OCI-LY7 (cell line): ENCODE measurements around the gene PCNX1. TPM values are rescaled to one million over a fixed set of nuclear protein-coding genes. Genes with fewer than 3 reads are reported as not detected.

Experiments
- BruUV-seq: library from RNA; stranded (reverse); fragments of 400-500 nt; replicated peaks from 2 replicates; lab custom pipeline; 2021; lab: Mats Ljungman, UMichigan
- CTCF ChIA-PET: fragments of 300-600 bp; sonication (Branson Sonifier 250); formaldehyde crosslinking; loops from one replicate; lab custom pipeline; 2022; ENCODE audit warnings: antibody characterized with exemption; ENCODE audit not compliant: unreplicated experiment; lab: Charles Lee
- POLR2A ChIA-PET: fragments of 300-600 bp; sonication (Branson Sonifier 250); formaldehyde crosslinking; loops from one replicate; lab custom pipeline; 2022; ENCODE audit warnings: antibody characterized with exemption; lab: Charles Lee
- DNase-seq: peaks from one replicate; pipeline ENCODE4 v3.0.0-alpha.2; 2015; ENCODE audit warnings: low spot score
- H2AFZ ChIP-seq: fragments of 200-600 bp; sonication (generic), shearing (Covaris generic); 2 replicates; pipeline ENCODE4 v1.6.1; 2014; ENCODE audit warnings: mild to moderate bottlenecking, antibody characterized with exemption, low read length, moderate library complexity
- H3K27ac ChIP-seq: fragments of 200-600 bp; sonication (generic); 2 replicates; pipeline ENCODE4 v1.5.1; 2014; ENCODE audit warnings: mixed run types, low read depth, mild to moderate bottlenecking, moderate library complexity, low read length, inconsistent platforms; ENCODE audit not compliant: poor library complexity, severe bottlenecking
- H3K36me3 ChIP-seq: fragments of 200-600 bp; sonication (generic); 2 replicates; pipeline ENCODE4 v1.6.1; 2014; ENCODE audit warnings: mild to moderate bottlenecking, antibody characterized with exemption, low read length, moderate library complexity, mixed read lengths; ENCODE audit not compliant: insufficient read depth
- H3K4me1 ChIP-seq: fragments of 200-600 bp; sonication (generic); 2 replicates; pipeline ENCODE4 v1.5.1; 2014; ENCODE audit warnings: mild to moderate bottlenecking, low read length; ENCODE audit not compliant: insufficient read depth, poor library complexity, severe bottlenecking
- H3K4me2 ChIP-seq: fragments of 200-600 bp; sonication (generic); 2 replicates; pipeline ENCODE4 v1.6.1; 2014; ENCODE audit warnings: mild to moderate bottlenecking, low read length
- H3K4me3 ChIP-seq: fragments of 200-600 bp; sonication (generic); 2 replicates; pipeline ENCODE4 v1.5.1; 2014; ENCODE audit warnings: mild to moderate bottlenecking, low read depth, low read length; ENCODE audit not compliant: poor library complexity, severe bottlenecking
- H3K79me2 ChIP-seq: fragments of 200-600 bp; sonication (generic); 2 replicates; pipeline ENCODE4 v1.6.1; 2016; ENCODE audit warnings: low read depth, mild to moderate bottlenecking, low read length, moderate library complexity, mixed read lengths; ENCODE audit not compliant: insufficient read depth
- H3K9me2 ChIP-seq: fragments of 200-600 bp; sonication (generic); 2 replicates; pipeline ENCODE4 v1.6.1; 2016; ENCODE audit warnings: mild to moderate bottlenecking, low read length, mixed read lengths; ENCODE audit not compliant: insufficient read depth
- H3K9me3 ChIP-seq: fragments of 200-600 bp; sonication (generic); 2 replicates; pipeline ENCODE4 v1.6.1; 2014; ENCODE audit warnings: mild to moderate bottlenecking, mixed run types, low read length, mixed read lengths
- H4K20me1 ChIP-seq: fragments of 200-600 bp; sonication (generic); 2 replicates; pipeline ENCODE4 v1.6.1; 2014; ENCODE audit warnings: mild to moderate bottlenecking, antibody characterized with exemption, low read length, moderate library complexity, mixed read lengths; ENCODE audit not compliant: insufficient read depth
- EZH2phosphoT487 ChIP-seq: fragments of 200-600 bp; sonication (generic); IDR thresholded peaks from 2 replicates; pipeline ENCODE4 v1.6.1; 2018; ENCODE audit warnings: low read depth, borderline replicate concordance, mild to moderate bottlenecking, mixed run types, antibody characterized with exemption, low read length, moderate library complexity, mixed read lengths
- intact Hi-C: fragments of 100-400 bp; cut with micrococcal nuclease; formaldehyde crosslinking; loops from one replicate; pipeline ENCODE4 v1.10.0; 2022; ENCODE audit not compliant: unreplicated experiment
- total RNA-seq, 2 experiments: library from RNA; depleted of rRNA in 1 of 2; stranded (reverse); fragments of >200 nt in 1 of 2; shearing (Covaris generic) in 1 of 2; gene quantifications; 2 replicates each; pipeline ENCODE4 v1.2.3, GENCODE V29; 2014 to 2022
- TF ChIP-seq, protein P1 (sequence below): fragments of 200-600 bp; sonication (generic); conservative IDR thresholded peaks from 2 replicates; pipeline ENCODE4 v1.5.1; 2014; ENCODE audit warnings: mild to moderate bottlenecking, antibody characterized with exemption, low read length, moderate library complexity, mixed read lengths

PCNX1 gene
- total RNA-seq, 2 experiments from 2014 or later, result 27.7 to 33.5 TPM

DNA sequence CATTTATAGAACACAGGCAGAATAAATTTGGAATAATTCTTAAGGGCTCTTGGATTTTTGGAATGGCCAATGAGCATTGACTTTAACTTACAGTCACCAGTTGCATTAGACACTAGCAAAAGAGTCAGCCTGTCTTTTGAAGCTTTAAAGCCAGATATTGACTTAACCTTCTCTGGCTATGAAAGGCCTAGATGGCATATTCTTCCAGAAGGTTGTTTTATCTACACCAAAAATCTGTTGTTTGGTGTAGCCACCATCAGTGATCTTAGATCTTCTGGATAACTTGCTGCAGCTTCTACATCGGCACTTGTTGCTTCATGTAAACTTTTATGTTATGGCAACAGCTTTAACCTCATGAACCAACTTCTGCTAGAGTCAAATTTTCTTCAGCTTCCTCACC lies 10.4 kb downstream of the PCNX1 start:
- DNase-seq, result no peak
- peaks cover 2% of the 10 kb centered on the region for H3K4me1 ChIP-seq
- BruUV-seq, result no TSS peak
- intact Hi-C loops, result no loop called here
- no peak for TF ChIP-seq EZH2phosphoT487
- TF ChIP-seq, protein P1, sequence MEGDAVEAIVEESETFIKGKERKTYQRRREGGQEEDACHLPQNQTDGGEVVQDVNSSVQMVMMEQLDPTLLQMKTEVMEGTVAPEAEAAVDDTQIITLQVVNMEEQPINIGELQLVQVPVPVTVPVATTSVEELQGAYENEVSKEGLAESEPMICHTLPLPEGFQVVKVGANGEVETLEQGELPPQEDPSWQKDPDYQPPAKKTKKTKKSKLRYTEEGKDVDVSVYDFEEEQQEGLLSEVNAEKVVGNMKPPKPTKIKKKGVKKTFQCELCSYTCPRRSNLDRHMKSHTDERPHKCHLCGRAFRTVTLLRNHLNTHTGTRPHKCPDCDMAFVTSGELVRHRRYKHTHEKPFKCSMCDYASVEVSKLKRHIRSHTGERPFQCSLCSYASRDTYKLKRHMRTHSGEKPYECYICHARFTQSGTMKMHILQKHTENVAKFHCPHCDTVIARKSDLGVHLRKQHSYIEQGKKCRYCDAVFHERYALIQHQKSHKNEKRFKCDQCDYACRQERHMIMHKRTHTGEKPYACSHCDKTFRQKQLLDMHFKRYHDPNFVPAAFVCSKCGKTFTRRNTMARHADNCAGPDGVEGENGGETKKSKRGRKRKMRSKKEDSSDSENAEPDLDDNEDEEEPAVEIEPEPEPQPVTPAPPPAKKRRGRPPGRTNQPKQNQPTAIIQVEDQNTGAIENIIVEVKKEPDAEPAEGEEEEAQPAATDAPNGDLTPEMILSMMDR, result no peak
- ChIA-PET POLR2A (interaction anchor here (0.6 to 0.9 kb wide), 3 partner anchors 9 to 13 kb away, joined by 3 read pairs; no protein-coding TSS in a partner anchor), CTCF (interaction anchor here (1.4 kb wide), 1 partner anchor 10 kb away, joined by 4 read pairs; the partner anchor contains the start of gene PCNX1)
- H2AFZ ChIP-seq, result no peak overlapping the region
- H4K20me1 ChIP-seq, result peaks cover 10% of the 10 kb centered on the region; the same call in 1 of the 2 replicates
- no peak overlapping the region for H3K4me3 ChIP-seq
- no peaks in the 10 kb centered on the region for H3K9me2 ChIP-seq
- no peak overlapping the region for H3K4me2 ChIP-seq
- peaks cover 10% of the 10 kb centered on the region for H3K36me3 ChIP-seq
- H3K27ac ChIP-seq, result no peak overlapping the region
- H3K79me2 ChIP-seq, result peaks cover 73% of the 10 kb centered on the region; the same call in 1 of the 2 replicates
- no peaks in the 10 kb centered on the region for H3K9me3 ChIP-seq

DNA sequence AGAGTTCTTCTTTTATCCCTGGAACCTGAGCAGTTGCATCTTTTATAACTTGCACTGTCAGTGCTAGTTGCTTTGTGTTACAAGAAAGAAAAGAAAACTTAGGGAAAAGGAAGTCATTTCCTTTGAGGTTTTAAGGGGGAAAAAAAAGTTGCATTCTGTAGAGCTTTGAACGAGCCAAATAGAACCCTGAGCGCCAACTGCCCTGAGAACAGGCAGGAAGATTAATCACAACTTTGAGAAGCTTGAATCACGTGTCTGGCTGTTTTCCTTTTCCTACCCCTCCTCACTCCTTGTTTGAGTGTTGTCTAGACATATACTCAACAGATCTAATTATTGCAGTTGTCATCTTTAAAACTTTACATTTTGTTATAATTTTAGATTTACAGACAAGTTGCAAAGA lies 12.5 kb downstream of the PCNX1 start:
- peaks cover 65% of the 10 kb centered on the region for H3K79me2 ChIP-seq
- TF ChIP-seq EZH2phosphoT487, result no peak
- TF ChIP-seq, protein P1, result no peak
- H3K9me2 ChIP-seq, result no peaks in the 10 kb centered on the region
- CTCF ChIA-PET, result no interaction called here
- no peak overlapping the region for H2AFZ ChIP-seq
- no peak overlapping the region for H3K27ac ChIP-seq
- H3K4me3 ChIP-seq, result no peak overlapping the region
- H3K4me1 ChIP-seq, result peaks cover 11% of the 10 kb centered on the region
- POLR2A ChIA-PET, result no interaction called here
- peaks cover 10% of the 10 kb centered on the region for H3K36me3 ChIP-seq
- H4K20me1 ChIP-seq, result peaks cover 7% of the 10 kb centered on the region; the same call in 1 of the 2 replicates
- BruUV-seq, result no TSS peak
- intact Hi-C loops, result no loop called here
- no peak overlapping the region for H3K4me2 ChIP-seq
- no peak for DNase-seq
- H3K9me3 ChIP-seq, result no peaks in the 10 kb centered on the region

DNA sequence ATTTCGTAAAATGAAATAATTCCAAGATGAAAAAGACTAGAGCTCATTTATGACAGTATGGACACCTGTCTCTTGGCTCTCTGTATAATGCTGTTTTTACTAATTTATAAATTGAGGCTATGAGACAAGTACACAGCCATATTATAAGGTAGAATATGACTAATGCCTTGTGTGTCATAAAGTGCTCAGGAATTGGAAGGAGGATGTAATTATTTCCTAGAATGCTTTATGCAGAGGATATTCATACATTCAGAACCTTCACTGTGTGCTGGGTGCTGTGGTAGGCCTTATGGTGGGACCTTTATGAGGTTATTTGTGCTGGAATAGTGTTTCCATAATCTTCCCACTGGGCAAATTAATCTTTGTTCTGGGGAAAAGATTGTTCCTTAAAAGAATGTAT lies 13.3 kb downstream of the PCNX1 start:
- no peak overlapping the region for H3K4me2 ChIP-seq
- no peak overlapping the region for H2AFZ ChIP-seq
- intact Hi-C loops, result no loop called here
- TF ChIP-seq, protein P1, result no peak
- TF ChIP-seq EZH2phosphoT487, result no peak
- DNase-seq, result no peak
- POLR2A ChIA-PET, result no interaction called here
- H3K4me3 ChIP-seq, result no peak overlapping the region
- H3K36me3 ChIP-seq, result peaks cover 10% of the 10 kb centered on the region
- H3K79me2 ChIP-seq, result peaks cover 57% of the 10 kb centered on the region
- peaks cover 11% of the 10 kb centered on the region for H3K4me1 ChIP-seq
- no peaks in the 10 kb centered on the region for H3K9me3 ChIP-seq
- BruUV-seq, result no TSS peak
- CTCF ChIA-PET, result no interaction called here
- H4K20me1 ChIP-seq, result peaks cover 7% of the 10 kb centered on the region; the same call in 1 of the 2 replicates
- no peak overlapping the region for H3K27ac ChIP-seq
- no peaks in the 10 kb centered on the region for H3K9me2 ChIP-seq
